OCI-LY7 (cell line): ENCODE results near the gene CEP131. TPM values are rescaled to one million over a fixed set of nuclear protein-coding genes. Genes with fewer than 3 reads are reported as not detected.

ENCODE experiments used
- BruUV-seq: library from RNA; stranded (reverse); fragments of 400-500 nt; replicated peaks from 2 replicates; lab custom pipeline; 2021; lab: Mats Ljungman, UMichigan
- CTCF ChIA-PET: fragments of 300-600 bp; sonication (Branson Sonifier 250); formaldehyde crosslinking; loops from one replicate; lab custom pipeline; 2022; ENCODE audit warnings: antibody characterized with exemption; ENCODE audit not compliant: unreplicated experiment; lab: Charles Lee
- POLR2A ChIA-PET: fragments of 300-600 bp; sonication (Branson Sonifier 250); formaldehyde crosslinking; loops from one replicate; lab custom pipeline; 2022; ENCODE audit warnings: antibody characterized with exemption; lab: Charles Lee
- DNase-seq: peaks from one replicate; pipeline ENCODE4 v3.0.0-alpha.2; 2015; ENCODE audit warnings: low spot score
- H2AFZ ChIP-seq: fragments of 200-600 bp; sonication (generic), shearing (Covaris generic); 2 replicates; pipeline ENCODE4 v1.6.1; 2014; ENCODE audit warnings: mild to moderate bottlenecking, antibody characterized with exemption, low read length, moderate library complexity
- H3K27ac ChIP-seq: fragments of 200-600 bp; sonication (generic); 2 replicates; pipeline ENCODE4 v1.5.1; 2014; ENCODE audit warnings: mixed run types, low read depth, mild to moderate bottlenecking, moderate library complexity, low read length, inconsistent platforms; ENCODE audit not compliant: poor library complexity, severe bottlenecking
- H3K36me3 ChIP-seq: fragments of 200-600 bp; sonication (generic); 2 replicates; pipeline ENCODE4 v1.6.1; 2014; ENCODE audit warnings: mild to moderate bottlenecking, antibody characterized with exemption, low read length, moderate library complexity, mixed read lengths; ENCODE audit not compliant: insufficient read depth
- H3K4me1 ChIP-seq: fragments of 200-600 bp; sonication (generic); 2 replicates; pipeline ENCODE4 v1.5.1; 2014; ENCODE audit warnings: mild to moderate bottlenecking, low read length; ENCODE audit not compliant: insufficient read depth, poor library complexity, severe bottlenecking
- H3K4me2 ChIP-seq: fragments of 200-600 bp; sonication (generic); 2 replicates; pipeline ENCODE4 v1.6.1; 2014; ENCODE audit warnings: mild to moderate bottlenecking, low read length
- H3K4me3 ChIP-seq: fragments of 200-600 bp; sonication (generic); 2 replicates; pipeline ENCODE4 v1.5.1; 2014; ENCODE audit warnings: mild to moderate bottlenecking, low read depth, low read length; ENCODE audit not compliant: poor library complexity, severe bottlenecking
- H3K79me2 ChIP-seq: fragments of 200-600 bp; sonication (generic); 2 replicates; pipeline ENCODE4 v1.6.1; 2016; ENCODE audit warnings: low read depth, mild to moderate bottlenecking, low read length, moderate library complexity, mixed read lengths; ENCODE audit not compliant: insufficient read depth
- H3K9me2 ChIP-seq: fragments of 200-600 bp; sonication (generic); 2 replicates; pipeline ENCODE4 v1.6.1; 2016; ENCODE audit warnings: mild to moderate bottlenecking, low read length, mixed read lengths; ENCODE audit not compliant: insufficient read depth
- H3K9me3 ChIP-seq: fragments of 200-600 bp; sonication (generic); 2 replicates; pipeline ENCODE4 v1.6.1; 2014; ENCODE audit warnings: mild to moderate bottlenecking, mixed run types, low read length, mixed read lengths
- H4K20me1 ChIP-seq: fragments of 200-600 bp; sonication (generic); 2 replicates; pipeline ENCODE4 v1.6.1; 2014; ENCODE audit warnings: mild to moderate bottlenecking, antibody characterized with exemption, low read length, moderate library complexity, mixed read lengths; ENCODE audit not compliant: insufficient read depth
- CTCF ChIP-seq: fragments of 200-600 bp; sonication (generic); conservative IDR thresholded peaks from 2 replicates; pipeline ENCODE4 v1.5.1; 2014; ENCODE audit warnings: mild to moderate bottlenecking, antibody characterized with exemption, low read length, moderate library complexity, mixed read lengths
- EZH2phosphoT487 ChIP-seq: fragments of 200-600 bp; sonication (generic); IDR thresholded peaks from 2 replicates; pipeline ENCODE4 v1.6.1; 2018; ENCODE audit warnings: low read depth, borderline replicate concordance, mild to moderate bottlenecking, mixed run types, antibody characterized with exemption, low read length, moderate library complexity, mixed read lengths
- intact Hi-C: fragments of 100-400 bp; cut with micrococcal nuclease; formaldehyde crosslinking; loops from one replicate; pipeline ENCODE4 v1.10.0; 2022; ENCODE audit not compliant: unreplicated experiment
- total RNA-seq, 2 experiments: library from RNA; depleted of rRNA in 1 of 2; stranded (reverse); fragments of >200 nt in 1 of 2; shearing (Covaris generic) in 1 of 2; gene quantifications; 2 replicates each; pipeline ENCODE4 v1.2.3, GENCODE V29; 2014 to 2022

The CEP131 gene
- total RNA-seq, 2 experiments from 2014 or later, result 32.9 to 38.6 TPM

- BruUV-seq, result no TSS peak
- Histone ChIP-seq H3K9me2 (no peaks in the 10 kb centered on the region), H3K4me3 (no peak overlapping the region), H2AFZ (no peak overlapping the region), H4K20me1 (no peaks in the 10 kb centered on the region), H3K4me2 (0 out of 2 replicates have a peak overlapping the region, but pooled peaks have one; percentile 1), H3K79me2 (no peaks in the 10 kb centered on the region), H3K4me1 (peaks cover 12% of the 10 kb centered on the region), H3K9me3 (no peaks in the 10 kb centered on the region), H3K36me3 (peaks cover 32% of the 10 kb centered on the region), H3K27ac (peak overlapping the region; percentile 56)
- ChIA-PET POLR2A (no interaction called here), CTCF (interaction anchor here (0.8 to 1.2 kb wide), 2 partner anchors 12 to 160 kb away, joined by 3 read pairs; no protein-coding TSS in a partner anchor)
- DNase-seq, result peak; percentile 94
- TF ChIP-seq EZH2phosphoT487, result no peak
- no peak for TF ChIP-seq CTCF
- intact Hi-C loops, result loop anchor here (1.0 kb wide), 3 partner anchors 15 to 43 kb away; partner anchors contain the start of genes NDUFAF8 and TEPSIN
Measured at GRCh38 chr17:81207610-81208581, 14.9 kb downstream of the CEP131 start.

GRCh38 chr17:81206657-81207056 is 16.1 kb downstream of the CEP131 start:
- H3K4me2 ChIP-seq, result no peak overlapping the region
- TF ChIP-seq CTCF, result no peak
- ChIA-PET CTCF (interaction anchor here (1.2 kb wide), 1 partner anchor 11 kb away, joined by 3 read pairs; no protein-coding TSS in a partner anchor), POLR2A (no interaction called here)
- no peaks in the 10 kb centered on the region for H3K9me3 ChIP-seq
- no peaks in the 10 kb centered on the region for H4K20me1 ChIP-seq
- H3K27ac ChIP-seq, result peak overlapping the region; percentile 56
- DNase-seq, result no peak
- peaks cover 12% of the 10 kb centered on the region for H3K4me1 ChIP-seq
- H3K36me3 ChIP-seq, result peaks cover 32% of the 10 kb centered on the region
- no peaks in the 10 kb centered on the region for H3K79me2 ChIP-seq
- intact Hi-C loops, result loop anchor here (1.0 kb wide), 3 partner anchors 17 to 45 kb away; partner anchors contain the start of genes NDUFAF8 and TEPSIN
- BruUV-seq, result no TSS peak
- no peaks in the 10 kb centered on the region for H3K9me2 ChIP-seq
- no peak overlapping the region for H3K4me3 ChIP-seq
- no peak overlapping the region for H2AFZ ChIP-seq
